Panc1 (cell line): ENCODE results near the gene ST8SIA5. TPM values are rescaled to one million over a fixed set of nuclear protein-coding genes. Genes with fewer than 3 reads are reported as not detected.

ENCODE experiments used
- ATAC-seq: fragments of 200-7000 bp; cut with Tn5 transposase; 2 replicates; pipeline ENCODE4 v1.9.1; 2020; ENCODE audit warnings: mild to moderate bottlenecking, moderate library complexity
- BruUV-seq: library from RNA; stranded (reverse); fragments of 400-500 nt; replicated peaks from 2 replicates; lab custom pipeline; 2021; lab: Mats Ljungman, UMichigan
- CTCF ChIA-PET: fragments of 300-600 bp; sonication (Branson Sonifier 250); formaldehyde crosslinking; loops from one replicate; lab custom pipeline; 2022; ENCODE audit warnings: antibody characterized with exemption; lab: Charles Lee
- POLR2A ChIA-PET: fragments of 300-600 bp; sonication (Branson Sonifier 250); formaldehyde crosslinking; loops from one replicate; lab custom pipeline; 2022; ENCODE audit warnings: antibody characterized with exemption; lab: Charles Lee
- DNase-seq: peaks from one replicate; pipeline ENCODE4 v3.0.0-alpha.2; 2010; ENCODE audit warnings: low read depth, low spot score
- H3K27ac ChIP-seq: 2 replicates; pipeline ENCODE4 v1.5.1; 2011; ENCODE audit warnings: mild to moderate bottlenecking, low read length, inconsistent platforms
- H3K27me3 ChIP-seq: fragments of 200-500 bp; sonication (Bioruptor generic); 2 replicates; pipeline ENCODE4 v1.6.0; 2014; ENCODE audit warnings: low read length, inconsistent platforms; ENCODE audit not compliant: control insufficient read depth, insufficient read depth
- H3K36me3 ChIP-seq: fragments of 200-500 bp; sonication (Bioruptor generic); 2 replicates; pipeline ENCODE4 v1.5.1; 2014; ENCODE audit warnings: inconsistent platforms, mild to moderate bottlenecking, low read length, moderate library complexity; ENCODE audit not compliant: control insufficient read depth, insufficient read depth
- H3K4me1 ChIP-seq: 2 replicates; pipeline ENCODE4 v1.5.1; 2011; ENCODE audit warnings: inconsistent platforms, mild to moderate bottlenecking, low read length, moderate library complexity; ENCODE audit not compliant: control insufficient read depth, insufficient read depth
- H3K4me3 ChIP-seq, 2 experiments: 2 replicates each; pipeline ENCODE4 v1.5.1; 2011 to 2012; ENCODE audit warnings: low read depth in 2 of 2, low read length in 2 of 2, mild to moderate bottlenecking in 2 of 2, inconsistent platforms in 1 of 2, moderate library complexity in 1 of 2
- H3K9me3 ChIP-seq: fragments of 200-500 bp; sonication (Bioruptor generic); 2 replicates; pipeline ENCODE4 v1.5.1; 2014; ENCODE audit warnings: low read depth, mild to moderate bottlenecking, inconsistent platforms, low read length, moderate library complexity; ENCODE audit not compliant: control insufficient read depth, insufficient read depth
- CTCF ChIP-seq: fragments of 450-650 bp; IDR thresholded peaks from 2 replicates; pipeline ENCODE4 v1.5.1; 2017; ENCODE audit warnings: mild to moderate bottlenecking
- POLR2AphosphoS5 ChIP-seq: IDR thresholded peaks from 2 replicates; pipeline ENCODE4 v1.6.1; 2012; ENCODE audit warnings: mild to moderate bottlenecking, low read depth, low read length, moderate library complexity
- REST ChIP-seq, 2 experiments: IDR thresholded peaks; 2 replicates each; pipeline ENCODE4 v1.6.1; 2011 to 2012; ENCODE audit warnings: low read depth in 2 of 2, control low read depth in 1 of 2, low read length in 1 of 2, mild to moderate bottlenecking in 1 of 2, moderate library complexity in 1 of 2; ENCODE audit not compliant: insufficient read depth in 1 of 2
- SIN3A ChIP-seq: IDR thresholded peaks from 2 replicates; pipeline ENCODE4 v1.6.1; 2012; ENCODE audit warnings: low read depth, mild to moderate bottlenecking, low read length, moderate library complexity, borderline replicate concordance; ENCODE audit not compliant: insufficient read depth
- TCF7L2 ChIP-seq: IDR thresholded peaks from 2 replicates; pipeline ENCODE4 v1.6.1; 2011; ENCODE audit warnings: mild to moderate bottlenecking, low read depth, low read length, inconsistent platforms
- in situ Hi-C: cut with HindIII; loops from 2 replicates; pipeline ENCODE4 v1.10.0; 2016; ENCODE audit warnings: low sequenced_read_pairs, low pct_unique_long_range_greater_than_20kb
- intact Hi-C: fragments of 100-400 bp; cut with micrococcal nuclease; formaldehyde crosslinking; loops from one replicate; pipeline ENCODE4 v1.10.0; 2022; ENCODE audit not compliant: unreplicated experiment
- total RNA-seq: library from RNA; stranded (reverse); gene quantifications from one replicate; pipeline ENCODE4 v1.2.1, GENCODE V29; 2021; ENCODE audit not compliant: unreplicated experiment

The ST8SIA5 gene
- total RNA-seq, 1 experiment from 2014 or later = 0.15 TPM

GRCh38 chr18:46787674-46788073, 30.8 kb upstream of the ST8SIA5 start:
- ChIA-PET POLR2A (no interaction called here), CTCF (no interaction called here)
- Histone ChIP-seq H3K27ac (no peak overlapping the region), H3K27me3 (no peaks in the 10 kb centered on the region), H3K4me3 (no peak overlapping the region), H3K9me3 (no peaks in the 10 kb centered on the region), H3K36me3 (no peaks in the 10 kb centered on the region), H3K4me1 (no peaks in the 10 kb centered on the region)
- intact Hi-C loops (no loop called here), in situ Hi-C loops (no loop called here)
- TF ChIP-seq CTCF = no peak
- TF ChIP-seq REST (IDR thresholded peaks at IDR 0.05; ENCODE audit: insufficient read depth in 1 of 2, low read depth in 2 of 2, low read length in 1 of 2) = no peak
- TF ChIP-seq TCF7L2 = no peak
- no peak for TF ChIP-seq SIN3A
- no peak for TF ChIP-seq POLR2AphosphoS5
- no TSS peak for BruUV-seq
- DNase-seq (no peak), ATAC-seq (no peak)

DNA sequence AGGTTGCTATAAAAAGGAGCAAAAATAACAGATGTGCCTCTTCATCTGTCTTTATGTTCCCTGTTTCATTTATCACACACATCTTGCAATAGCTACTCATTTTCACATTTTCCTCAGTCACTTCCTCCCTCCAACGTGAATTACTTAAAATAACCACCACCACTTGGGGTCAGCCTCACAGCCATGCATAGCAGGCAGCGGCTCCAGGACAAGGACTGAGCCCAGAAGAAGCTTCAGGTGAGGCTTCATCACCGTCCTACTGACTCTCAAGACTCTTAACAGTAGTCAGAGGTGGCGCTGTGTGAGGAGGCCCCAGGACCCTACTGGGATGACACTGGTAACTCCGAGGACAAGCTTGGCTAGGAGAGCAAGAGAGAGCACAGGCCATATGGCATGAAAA, 15.5 kb upstream of the ST8SIA5 start:
- CTCF ChIA-PET = no interaction called here
- ATAC-seq = no peak

More for the DNA sequence above, 15.5 kb upstream of the ST8SIA5 start:
- H3K27ac ChIP-seq = no peak overlapping the region
- H3K9me3 ChIP-seq = no peaks in the 10 kb centered on the region
- intact Hi-C loops = no loop called here
- no peak overlapping the region for H3K4me3 ChIP-seq
- no peaks in the 10 kb centered on the region for H3K36me3 ChIP-seq
- in situ Hi-C loops = no loop called here
- POLR2A ChIA-PET = no interaction called here
- no peaks in the 10 kb centered on the region for H3K27me3 ChIP-seq
- no peak for TF ChIP-seq REST (IDR thresholded peaks at IDR 0.05; ENCODE audit: insufficient read depth in 1 of 2, low read depth in 2 of 2, low read length in 1 of 2)
- TF ChIP-seq TCF7L2 = no peak
- no peak for TF ChIP-seq POLR2AphosphoS5
- no peak for TF ChIP-seq CTCF
- TF ChIP-seq SIN3A = no peak
- no peaks in the 10 kb centered on the region for H3K4me1 ChIP-seq
- BruUV-seq = no TSS peak
- DNase-seq = no peak
